GM21717 (cell line): ENCODE results near the gene AFG1L.
"Not testable (repeated sequence)": the region's sequence is repeated elsewhere in the genome, so short reads cannot be mapped to it uniquely, and the experiment has no call there.

Experiments used
- ATAC-seq: cut with Tn5 transposase; IDR thresholded peaks from one replicate; pipeline ENCODE4 v1.9.1; 2021; ENCODE audit warnings: mild to moderate bottlenecking, moderate library complexity; ENCODE audit not compliant: unreplicated experiment

Gene AFG1L

DNA sequence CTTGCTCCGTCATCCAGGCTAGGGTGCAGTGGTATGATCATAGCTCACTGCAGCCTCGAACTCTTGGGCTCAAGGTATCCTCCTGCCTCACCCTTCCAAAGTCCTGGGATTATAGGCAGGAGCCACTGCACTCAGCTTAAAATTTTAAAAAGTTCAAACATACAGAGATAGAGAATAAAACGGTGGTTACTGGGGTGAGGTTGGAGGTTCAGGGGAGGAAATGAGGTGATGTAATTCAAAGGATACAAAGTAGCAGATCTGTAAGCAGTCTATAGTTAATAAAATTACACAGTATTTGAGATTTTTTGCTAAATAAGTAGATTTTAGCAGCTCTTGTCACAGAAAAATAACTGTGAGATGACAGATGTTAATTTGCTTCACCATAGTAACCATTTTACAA, 7.5 kb upstream of the AFG1L start:
- ATAC-seq, result no peak

DNA sequence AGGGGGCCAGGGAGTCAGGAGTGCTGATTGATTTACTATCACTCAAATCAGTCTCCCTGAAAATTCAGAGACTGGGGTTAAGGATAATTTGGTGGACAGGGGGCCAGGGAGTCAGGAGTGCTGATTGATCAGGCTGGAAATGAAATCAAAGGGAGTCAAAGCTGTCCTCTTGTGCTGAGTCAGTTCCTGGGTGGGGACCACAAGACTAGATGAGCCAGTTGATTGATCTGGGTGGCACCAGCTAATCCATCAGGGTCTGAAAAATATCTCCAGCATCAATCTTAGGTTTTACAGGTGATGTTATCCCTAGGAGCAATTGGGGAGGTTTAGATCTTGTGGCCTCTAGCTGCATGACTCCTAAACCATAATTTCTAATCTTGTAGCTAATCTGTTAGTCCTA, 6.1 kb upstream of the AFG1L start:
- ATAC-seq, result no peak

DNA sequence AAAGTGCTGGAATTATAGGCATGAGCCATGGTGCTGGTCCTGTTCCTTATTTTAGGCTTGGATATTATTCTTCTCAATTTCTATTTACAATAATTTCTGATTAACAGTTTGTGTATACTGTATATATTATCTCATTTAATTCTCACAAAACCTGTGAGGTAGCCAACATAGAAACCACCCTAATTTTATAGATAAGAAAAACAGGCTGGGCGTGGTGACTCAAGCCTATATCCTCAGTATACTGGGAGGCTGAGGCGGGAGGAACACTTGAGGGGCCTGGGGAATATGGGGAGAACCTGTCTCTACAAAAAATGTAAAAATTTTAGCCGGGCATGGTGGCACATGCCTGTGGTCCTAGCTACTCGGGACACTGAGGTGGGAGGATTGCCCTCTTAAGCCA, 3.8 kb upstream of the AFG1L start:
- no peak for ATAC-seq

DNA sequence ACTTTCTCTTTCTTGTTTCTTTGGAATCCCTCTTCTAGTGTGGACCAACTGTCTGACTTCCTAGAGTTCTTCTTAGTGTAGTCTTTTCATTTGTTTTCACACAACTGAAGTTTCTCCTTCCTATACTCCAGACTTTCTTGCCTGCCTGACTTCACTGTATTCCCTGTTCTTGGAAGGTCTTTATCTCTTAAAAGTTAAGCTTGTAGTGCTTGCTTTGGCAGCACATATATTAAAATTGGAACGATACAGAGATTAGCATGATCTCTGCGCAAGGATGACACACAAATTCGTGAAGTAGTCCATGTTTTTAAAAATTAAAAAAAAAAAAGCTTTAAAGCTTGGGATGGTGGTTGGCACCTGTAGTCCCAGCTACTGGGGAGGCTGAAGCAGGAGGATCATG, 2.3 kb upstream of the AFG1L start:
- not testable (repeated sequence) for ATAC-seq

DNA sequence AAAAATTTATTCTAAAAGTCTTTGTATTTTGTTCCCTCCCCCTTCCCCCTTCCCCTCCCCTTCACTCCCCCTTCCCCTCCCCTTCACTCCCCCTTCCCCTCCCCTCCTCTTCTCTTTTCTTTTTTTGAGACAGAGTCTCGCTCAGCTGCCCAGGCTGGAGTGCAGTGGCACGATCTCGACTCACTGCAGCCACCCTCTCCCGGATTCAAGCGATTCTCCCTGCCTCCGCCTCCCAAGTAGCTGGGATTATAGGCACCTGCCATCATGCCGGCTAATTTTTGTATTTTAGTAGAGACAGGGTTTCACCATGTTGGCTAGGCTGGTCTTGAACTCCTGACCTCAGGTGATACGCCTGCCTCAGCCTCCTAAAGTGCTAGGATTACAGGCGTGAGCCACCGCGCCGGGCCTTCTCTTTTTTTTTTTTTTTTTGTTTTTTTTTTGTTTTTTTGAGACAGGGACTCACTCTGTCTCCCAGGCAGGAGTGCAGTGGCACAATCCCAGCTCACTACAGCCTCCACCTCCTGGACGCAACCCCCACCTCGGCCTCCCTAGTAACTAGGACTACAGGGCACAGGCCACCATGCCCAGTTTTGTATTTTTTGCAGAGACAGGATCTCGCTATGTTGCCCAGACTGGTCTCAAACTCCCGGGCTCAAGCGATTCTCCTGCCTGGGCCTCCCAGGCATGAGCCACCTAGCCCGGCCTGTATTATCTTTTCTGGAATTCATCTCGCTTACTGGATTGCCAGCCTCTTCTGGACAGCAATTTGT, 1.1 kb upstream of the AFG1L start:
- no peak for ATAC-seq

DNA sequence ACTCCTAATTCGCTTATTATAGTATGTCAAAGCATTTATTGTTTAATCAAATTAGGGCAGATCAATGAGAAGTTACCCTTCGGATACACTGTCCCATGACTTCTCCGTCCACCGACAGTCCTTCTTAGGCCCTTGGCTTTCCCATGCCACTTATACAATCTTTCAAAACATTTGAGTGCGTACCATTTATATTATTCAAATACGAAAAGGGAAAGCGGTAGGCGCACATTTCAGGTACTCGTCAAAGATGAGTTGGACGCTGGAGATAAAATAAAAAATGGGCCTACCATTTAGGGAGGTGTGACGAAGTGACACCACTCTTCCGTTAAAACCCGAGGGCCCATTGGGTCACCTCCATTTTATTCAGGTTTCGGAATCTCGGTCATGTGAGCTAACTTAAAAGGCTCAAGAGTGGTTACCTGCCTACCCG, 542 bp upstream of the AFG1L start:
- peak; percentile 23 for ATAC-seq

DNA sequence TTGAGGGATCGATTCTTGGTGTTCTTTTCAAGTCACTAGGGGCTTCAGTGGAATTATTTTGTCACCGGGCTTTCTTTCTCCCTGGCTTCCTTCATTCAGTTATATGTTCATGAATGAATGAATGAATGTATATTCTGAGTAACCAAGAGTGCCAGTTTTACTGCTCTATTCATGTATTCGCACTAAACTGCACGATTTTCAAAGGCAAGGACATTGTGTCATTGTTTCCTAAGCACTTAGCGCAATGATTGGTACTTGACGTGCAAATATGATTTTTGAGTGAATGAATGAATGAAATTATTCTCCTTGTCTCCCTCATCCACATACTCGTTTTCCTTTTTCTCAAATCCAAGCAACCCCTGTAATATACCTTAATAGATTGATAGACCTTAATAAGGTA, 822 bp downstream of the AFG1L start:
- no peak for ATAC-seq

DNA sequence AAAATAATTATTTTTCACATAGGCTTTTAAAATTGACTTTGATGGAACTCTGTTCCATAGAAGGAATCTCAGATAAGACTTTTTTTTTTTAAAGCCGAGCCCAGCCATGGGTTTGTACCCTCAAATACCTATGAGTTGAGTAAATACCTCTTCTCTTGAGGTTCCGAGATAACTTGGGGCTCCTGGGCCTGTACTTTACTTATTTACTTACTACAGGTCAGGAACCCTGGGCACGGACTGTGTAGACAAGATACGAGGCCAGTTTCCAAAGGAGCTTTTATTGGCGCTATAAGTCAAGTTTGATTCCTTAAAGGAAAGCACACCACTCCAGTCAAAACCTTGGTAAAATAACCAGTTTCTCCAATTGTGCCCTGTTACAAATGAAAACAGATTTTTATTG, 7.5 kb downstream of the AFG1L start:
- no peak for ATAC-seq

DNA sequence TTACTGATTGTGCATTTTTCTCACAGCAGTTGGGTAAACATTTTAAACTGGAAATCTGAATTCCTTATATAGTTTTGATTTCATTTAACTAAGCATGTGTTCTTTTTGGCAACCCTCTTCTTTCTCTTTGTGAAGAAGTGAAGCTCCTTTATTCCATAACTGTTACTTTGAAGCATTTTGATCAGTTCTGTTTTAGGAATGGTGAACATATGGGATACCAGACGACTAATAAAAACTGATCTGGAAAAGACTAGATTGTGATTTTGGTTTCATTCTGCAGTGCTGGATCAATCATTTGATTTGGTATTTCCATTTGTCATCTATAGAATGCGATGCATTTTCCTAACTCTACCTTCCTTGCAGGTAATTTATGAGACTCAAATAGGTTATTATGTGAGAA, 9.8 kb downstream of the AFG1L start:
- ATAC-seq, result no peak

DNA sequence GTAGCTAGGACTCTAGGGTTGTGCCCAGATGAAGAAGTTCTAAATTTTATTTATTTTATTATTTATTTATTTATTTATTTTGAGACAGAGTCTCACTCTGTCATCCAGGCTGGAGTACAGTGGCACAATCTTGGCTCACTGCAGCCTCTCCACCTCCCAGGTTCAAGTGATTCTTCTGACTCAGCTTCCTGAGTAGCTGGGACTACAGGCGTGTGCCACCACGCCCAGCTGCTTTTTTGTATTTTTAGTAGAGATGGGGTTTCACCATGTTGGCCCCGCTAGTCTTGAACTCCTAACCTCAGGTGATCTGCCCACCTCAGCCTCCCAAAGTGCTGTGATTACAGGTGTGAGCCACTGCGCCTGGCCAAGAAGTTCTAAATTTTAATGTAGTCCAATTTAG, 13.8 kb downstream of the AFG1L start:
- not testable (repeated sequence) for ATAC-seq

DNA sequence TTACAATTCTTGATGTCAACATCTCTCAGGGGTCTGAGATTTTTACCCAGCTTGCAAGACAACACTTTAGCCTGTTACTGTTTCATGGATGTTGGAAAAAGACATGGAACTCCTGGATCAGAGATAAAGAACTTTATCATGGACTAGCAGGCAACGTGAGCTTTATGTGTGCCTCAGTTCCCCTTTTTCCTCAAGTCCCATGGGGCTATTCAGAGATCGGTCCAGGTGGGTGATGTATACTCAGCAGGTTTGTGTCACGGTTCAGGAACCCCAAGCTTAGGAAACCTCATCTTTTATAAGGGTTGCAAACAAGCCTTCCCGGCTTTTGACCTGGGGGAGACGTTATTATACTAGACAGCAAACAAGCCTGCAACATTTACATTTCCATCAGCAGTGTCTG, 15.0 kb downstream of the AFG1L start:
- no peak for ATAC-seq

DNA sequence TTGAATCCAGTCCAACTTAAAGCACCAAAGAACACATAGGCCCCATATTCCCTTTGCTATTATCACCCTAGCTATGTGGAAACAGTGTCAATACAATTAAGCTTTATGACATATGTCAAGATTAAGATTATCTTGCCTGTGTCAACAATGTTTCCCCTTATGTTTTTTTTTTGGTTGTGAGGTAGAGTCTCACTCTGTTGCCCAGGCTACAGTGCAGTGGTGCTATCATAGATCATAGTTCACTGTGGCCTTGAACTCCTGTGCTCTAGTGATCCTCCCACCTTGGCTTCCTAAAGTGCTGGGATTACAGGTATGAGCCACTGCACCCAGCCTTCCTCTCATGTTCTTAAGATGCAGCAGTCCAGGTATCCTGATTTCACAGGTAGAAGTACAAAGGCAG, 17.8 kb downstream of the AFG1L start:
- no peak for ATAC-seq

DNA sequence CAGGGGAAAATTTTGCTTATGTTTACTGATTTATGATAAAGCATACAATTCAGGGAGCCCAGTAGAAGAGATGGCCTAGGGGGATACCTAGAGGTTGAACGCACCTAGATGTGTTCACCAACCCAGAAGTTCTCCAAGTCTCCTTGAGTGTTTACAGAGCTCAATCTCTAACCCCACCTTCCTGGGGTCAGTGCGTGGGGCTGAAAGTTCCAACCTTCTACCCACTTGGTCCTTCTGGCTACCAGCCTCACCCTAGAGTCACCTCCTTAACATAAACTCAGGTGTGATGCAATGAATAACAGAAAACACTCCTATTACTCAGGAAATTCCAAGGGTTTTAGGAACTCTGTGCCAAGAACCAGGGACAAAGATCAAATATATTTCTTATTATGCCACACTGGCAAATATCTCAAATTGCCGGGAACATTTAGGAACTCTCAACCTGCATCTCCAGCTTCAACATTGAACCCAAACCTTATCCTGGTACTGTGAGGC, 26.4 kb downstream of the AFG1L start:
- no peak for ATAC-seq

DNA sequence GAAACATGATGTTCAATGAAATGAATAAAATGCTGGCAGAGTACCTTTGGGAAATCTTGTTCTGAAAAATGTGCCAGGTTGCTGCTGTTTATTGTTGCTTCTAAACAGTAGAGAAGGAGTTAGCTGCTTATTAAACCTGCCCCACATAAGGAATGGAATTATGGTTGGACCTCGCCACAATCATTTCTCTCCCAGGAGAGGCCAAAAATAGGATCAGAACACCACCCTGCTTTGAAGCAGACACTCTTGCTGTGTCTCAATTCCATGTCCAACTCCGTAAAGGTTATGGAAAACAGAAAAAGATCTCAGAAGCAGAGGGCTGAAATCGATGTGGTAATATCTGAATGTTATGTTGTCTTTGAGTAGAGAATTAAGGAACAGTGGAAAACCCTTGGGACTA, 27.9 kb downstream of the AFG1L start:
- ATAC-seq, result no peak

DNA sequence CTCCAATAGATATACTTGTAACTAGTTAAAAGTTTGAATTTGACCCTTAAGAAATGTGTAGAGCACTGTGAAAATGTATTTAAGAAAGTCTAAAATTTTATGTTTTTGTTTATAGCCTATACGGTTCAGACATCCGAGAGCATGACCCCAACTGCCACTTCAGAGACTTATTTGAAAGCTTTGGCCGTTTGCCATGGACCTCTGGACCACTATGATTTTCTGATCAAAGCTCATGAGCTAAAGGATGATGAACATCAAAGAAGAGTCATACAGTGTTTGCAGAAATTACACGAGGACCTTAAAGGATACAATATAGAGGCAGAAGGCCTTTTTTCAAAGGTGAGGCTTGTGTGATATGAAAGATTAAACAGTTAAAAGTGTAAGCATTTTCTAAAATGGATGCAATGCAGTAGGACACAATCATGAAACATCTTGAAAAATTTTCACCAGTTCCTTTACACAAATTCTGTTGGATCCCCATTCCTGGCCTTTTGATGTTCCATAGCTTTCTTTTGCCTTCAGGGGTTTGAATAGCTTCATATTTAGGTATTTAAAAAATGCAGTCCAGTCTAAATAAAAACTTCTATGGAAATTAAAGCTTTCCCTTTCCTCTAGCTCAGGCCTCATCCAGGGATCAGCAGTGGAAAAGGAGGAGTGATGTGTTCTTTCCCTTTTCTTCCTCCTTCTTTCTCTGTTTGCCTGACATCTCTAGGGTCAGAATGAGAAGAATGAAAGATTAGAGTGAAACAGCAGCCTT, 29.0 kb downstream of the AFG1L start:
- ATAC-seq, result no peak

DNA sequence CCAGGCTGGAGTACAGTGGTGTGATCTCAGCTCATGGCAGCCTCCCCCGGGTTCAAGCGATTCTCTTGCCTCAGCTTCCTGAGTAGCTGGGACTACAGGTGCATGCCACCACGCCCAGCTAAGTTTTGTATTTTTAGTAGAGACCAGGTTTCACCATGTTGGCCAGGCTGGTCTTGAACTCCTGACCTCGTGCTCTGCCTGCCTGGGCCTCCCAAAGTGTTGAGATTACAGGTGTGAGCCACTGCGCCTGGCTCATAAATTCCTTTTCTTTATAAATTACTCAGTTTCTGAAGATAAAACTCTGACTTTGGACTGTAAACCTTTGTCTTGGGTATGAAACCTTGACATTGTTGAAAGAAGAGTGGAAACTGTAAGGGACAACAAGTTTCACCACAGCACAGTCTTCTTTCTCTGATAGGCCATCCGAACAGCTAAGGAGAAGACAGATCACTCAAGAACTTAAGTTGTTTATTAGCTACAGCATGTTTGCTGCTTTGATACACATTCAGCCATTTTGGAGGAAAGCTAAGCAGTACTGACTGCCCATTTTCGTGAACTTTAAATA, 35.4 kb downstream of the AFG1L start:
- not testable (repeated sequence) for ATAC-seq

DNA sequence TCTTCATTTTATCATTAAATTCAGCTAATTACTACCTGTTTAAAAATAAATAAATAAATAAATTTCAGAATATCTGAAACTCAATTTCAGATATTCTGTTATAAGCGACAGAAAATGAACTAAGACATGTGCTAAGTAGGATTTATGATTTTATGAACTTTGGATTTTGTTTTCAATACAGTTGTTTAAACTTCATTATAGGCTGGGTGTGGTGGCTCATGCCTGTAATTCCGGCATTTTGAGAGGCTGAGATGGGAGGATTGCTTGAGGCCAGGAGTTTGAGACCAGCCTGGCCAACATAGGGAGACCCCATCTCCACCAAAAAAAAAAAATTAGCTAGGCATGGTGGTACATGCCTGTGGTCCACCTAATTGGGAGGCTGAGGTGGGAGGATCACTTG, 36.0 kb downstream of the AFG1L start:
- no peak for ATAC-seq

DNA sequence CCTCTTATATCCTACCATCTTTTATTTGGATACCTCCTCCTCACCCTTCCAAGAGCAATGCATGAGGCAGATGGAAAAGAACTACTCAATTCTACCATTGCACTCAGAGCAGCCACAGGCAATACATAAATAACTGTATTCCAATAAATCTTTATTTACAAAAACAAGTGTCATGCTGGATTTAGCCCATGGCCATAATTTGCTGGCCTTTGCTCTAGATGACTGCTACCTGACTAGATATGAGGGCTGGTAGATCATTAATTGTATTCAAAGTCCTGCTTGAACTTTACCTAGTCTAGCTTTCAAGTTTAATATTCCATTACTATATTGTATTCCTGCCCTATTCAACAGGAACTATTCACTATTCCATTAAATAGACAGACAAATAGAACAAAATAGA, 37.1 kb downstream of the AFG1L start:
- ATAC-seq, result no peak

DNA sequence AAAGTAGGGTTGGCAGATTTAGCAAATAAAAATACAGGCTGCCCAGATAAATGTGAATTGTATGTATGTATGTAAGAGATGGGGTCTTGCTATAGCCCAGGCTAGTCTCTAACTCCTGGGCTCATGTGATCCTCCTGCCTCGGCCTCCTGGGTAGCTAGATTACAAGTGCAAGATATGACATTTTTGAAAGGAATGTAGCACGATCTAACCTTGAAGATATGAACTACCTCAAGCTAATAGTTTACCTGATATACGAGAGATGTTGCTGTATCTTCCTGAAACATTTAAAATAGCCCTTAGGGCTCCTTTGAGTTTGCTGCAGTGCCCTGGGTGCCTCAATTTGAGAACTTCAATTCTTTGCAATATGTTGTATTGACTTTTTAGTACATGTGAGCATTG, 42.1 kb downstream of the AFG1L start:
- ATAC-seq, result no peak

DNA sequence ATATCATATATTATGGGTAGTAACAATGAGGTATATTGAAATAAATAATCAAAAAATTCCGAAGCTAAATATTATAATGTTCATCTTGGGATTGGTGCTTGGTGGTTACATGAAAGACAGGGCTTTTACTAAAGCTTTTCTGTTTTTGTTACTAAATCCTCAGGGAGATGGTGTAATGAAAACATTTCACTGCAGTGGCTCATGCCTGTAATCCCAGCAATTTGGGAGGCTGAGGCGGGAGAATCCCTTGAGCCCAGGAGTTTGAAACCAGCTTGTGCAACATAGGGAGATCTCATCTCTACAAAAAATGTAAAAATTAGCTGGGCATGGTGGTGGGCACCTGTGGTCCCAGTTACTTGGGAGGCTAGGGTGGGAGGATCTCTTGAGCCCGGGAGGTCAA, 42.9 kb downstream of the AFG1L start:
- no peak for ATAC-seq

DNA sequence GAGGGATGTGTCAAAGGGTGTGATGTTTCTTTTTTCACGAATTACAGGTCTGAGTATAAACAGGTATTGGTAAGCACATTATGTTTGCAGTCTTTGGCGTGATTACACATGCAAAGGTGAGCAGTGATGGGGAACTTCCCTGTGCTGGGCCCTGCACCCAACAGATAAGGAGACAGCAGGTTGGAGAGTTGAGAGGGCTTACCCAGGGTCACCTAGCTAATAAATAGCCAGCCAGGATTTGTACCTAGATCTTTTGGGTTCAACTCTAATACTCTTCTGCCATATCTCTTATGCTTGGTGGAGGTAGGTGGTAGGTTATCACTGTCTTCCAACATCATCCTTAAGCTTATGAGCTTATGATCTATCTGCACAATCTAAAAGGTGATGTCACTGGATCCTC, 46.5 kb downstream of the AFG1L start:
- no peak for ATAC-seq

DNA sequence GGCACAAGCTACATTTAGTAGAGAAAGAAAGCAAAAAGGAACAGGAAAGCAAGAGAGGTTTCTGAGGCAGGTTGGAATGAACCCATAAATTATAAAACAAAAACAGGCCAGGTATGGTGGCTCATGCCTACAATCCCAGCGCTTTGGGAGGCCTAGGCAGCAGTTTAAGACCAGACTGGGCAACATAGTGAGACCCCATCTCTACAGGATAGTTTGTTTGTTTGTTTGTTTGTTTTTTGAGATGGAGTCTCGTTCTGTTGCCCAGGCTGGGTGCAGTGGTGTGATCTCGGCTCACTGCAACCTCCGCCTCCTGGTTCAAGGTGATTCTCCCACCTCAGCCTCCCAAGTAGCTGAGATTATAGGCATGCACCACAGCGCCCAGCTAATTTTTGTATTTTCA, 49.0 kb downstream of the AFG1L start:
- no peak for ATAC-seq
